ENCODE data around the gene SHB. TPM values are rescaled to one million over a fixed set of nuclear protein-coding genes. Genes with fewer than 3 reads are reported as not detected.

Gene SHB
- total RNA-seq, 4 donors from 2014 or later, result 12.3 to 22.9 (median 16.3) TPM

DNA sequence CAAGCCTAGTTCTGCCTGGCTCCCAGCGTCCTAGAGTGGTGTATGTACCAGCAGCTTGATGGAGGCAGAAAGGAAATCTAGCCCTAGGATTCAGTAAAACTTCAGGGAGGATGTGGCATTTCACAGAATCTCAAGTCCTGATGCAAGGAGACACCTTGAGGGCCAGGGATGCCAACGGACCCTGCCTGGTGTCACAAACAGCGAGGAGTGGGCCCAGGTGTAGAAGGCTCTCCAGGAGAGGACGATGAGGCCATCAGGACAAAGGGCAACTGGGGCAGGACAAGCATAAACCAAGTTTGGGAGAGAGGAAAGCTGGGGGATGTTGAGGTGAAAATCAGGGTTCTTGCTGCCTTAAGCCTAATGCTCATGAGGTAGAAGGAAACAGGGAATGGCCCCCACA is 83.0 kb downstream of the SHB start:
- peaks cover 17% of the 10 kb centered on the region for H3K4me1 ChIP-seq
- no peak overlapping the region for H3K27ac ChIP-seq
- no peak for DNase-seq (ENCODE audit: low spot score in 2 of 2)
- no peak for TF ChIP-seq POLR2AphosphoS5 (IDR thresholded peaks at IDR 0.05)
- no peak for TF ChIP-seq EP300 (IDR thresholded peaks at IDR 0.05)
- TF ChIP-seq POLR2A (IDR thresholded peaks at IDR 0.05), result no peak
- TF ChIP-seq, protein P1, sequence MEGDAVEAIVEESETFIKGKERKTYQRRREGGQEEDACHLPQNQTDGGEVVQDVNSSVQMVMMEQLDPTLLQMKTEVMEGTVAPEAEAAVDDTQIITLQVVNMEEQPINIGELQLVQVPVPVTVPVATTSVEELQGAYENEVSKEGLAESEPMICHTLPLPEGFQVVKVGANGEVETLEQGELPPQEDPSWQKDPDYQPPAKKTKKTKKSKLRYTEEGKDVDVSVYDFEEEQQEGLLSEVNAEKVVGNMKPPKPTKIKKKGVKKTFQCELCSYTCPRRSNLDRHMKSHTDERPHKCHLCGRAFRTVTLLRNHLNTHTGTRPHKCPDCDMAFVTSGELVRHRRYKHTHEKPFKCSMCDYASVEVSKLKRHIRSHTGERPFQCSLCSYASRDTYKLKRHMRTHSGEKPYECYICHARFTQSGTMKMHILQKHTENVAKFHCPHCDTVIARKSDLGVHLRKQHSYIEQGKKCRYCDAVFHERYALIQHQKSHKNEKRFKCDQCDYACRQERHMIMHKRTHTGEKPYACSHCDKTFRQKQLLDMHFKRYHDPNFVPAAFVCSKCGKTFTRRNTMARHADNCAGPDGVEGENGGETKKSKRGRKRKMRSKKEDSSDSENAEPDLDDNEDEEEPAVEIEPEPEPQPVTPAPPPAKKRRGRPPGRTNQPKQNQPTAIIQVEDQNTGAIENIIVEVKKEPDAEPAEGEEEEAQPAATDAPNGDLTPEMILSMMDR (IDR thresholded peaks at IDR 0.05), result no peak
- 96% methylated on average over 4 of the region's 4 CpGs for WGBS
- no peak overlapping the region for H3K4me3 ChIP-seq
- H3K27me3 ChIP-seq, result no peaks in the 10 kb centered on the region
- H3K36me3 ChIP-seq, result no peaks in the 10 kb centered on the region
- no peaks in the 10 kb centered on the region for H3K9me3 ChIP-seq

DNA sequence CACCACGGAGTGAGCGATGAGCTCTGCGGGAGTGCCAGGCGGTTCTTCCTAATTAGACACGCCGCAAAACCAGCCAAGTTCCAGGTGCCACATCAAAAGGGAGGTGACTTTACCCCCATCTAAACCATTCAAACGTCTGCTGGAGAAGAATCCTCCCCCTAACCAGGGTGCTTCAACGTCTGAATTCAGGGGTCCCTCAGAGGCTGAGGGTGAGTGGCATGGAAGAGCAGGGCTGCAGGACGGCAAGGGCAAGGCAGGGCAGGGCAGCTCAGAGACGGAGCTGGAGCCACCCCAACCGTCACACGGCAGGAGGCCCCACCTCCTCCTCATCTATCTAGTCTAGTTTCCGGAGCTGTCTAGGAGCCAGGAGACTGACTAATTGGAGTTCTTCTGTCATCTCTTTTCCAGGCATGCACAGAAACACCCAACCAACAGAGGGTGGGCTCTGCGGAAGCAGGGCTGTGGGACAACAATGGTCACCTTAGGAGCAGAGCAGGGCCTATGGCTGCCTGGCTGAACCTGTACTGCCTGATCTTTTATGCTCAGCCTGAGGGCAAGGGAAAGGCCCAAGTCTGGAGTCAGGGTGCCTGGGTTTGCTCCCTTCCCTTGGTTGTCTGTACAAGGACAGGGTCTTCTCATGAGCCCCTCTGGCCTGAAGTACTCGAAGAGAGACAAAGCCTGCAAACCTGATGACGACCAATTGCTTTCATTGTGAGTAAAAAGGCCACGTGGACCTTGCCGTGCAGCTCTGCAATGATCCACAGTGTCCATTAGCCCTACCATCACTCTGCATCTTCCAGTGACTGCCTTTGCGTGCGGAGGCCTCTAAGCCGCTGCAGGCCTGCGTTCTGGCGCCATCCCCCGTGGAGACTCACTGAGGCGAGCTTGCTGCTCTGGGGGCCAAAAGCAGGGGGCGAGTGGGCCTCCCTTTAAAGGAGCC is 84.1 kb downstream of the SHB start:
- no peak for TF ChIP-seq EP300 (IDR thresholded peaks at IDR 0.05)
- TF ChIP-seq, protein P1 (IDR thresholded peaks at IDR 0.05), result no peak
- no peak for TF ChIP-seq POLR2A (IDR thresholded peaks at IDR 0.05)
- no peak for TF ChIP-seq POLR2AphosphoS5 (IDR thresholded peaks at IDR 0.05)
- WGBS, result 15% methylated on average over 14 of the region's 26 CpGs
- no peak overlapping the region for H3K27ac ChIP-seq
- H3K4me1 ChIP-seq, result peaks cover 17% of the 10 kb centered on the region
- H3K36me3 ChIP-seq, result no peaks in the 10 kb centered on the region
- no peak overlapping the region for H3K4me3 ChIP-seq
- H3K27me3 ChIP-seq, result no peaks in the 10 kb centered on the region
- no peaks in the 10 kb centered on the region for H3K9me3 ChIP-seq
- DNase-seq (ENCODE audit: low spot score in 2 of 2), result no peak

DNA sequence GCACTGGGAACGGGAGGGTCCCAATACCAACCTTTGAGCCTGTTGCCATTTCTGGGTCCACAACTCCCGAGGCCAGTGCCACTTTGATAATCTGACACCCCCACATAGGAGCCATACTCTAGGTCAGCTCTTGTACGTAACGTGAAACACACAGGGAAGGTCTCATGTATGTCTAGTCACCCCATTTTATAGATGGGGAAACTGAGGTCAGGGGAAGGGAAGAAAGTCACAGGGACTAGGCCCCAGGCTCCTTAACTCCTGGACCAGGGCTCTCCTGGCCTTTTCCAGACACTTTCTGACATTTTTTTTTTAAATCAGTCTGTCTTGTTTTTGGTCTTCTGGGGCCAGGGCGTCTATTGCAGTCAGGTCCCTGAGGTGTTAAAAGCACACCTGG is 84.8 kb downstream of the SHB start:
- Histone ChIP-seq H3K9me3 (no peaks in the 10 kb centered on the region), H3K27me3 (no peaks in the 10 kb centered on the region), H3K36me3 (no peaks in the 10 kb centered on the region), H3K4me1 (peaks cover 17% of the 10 kb centered on the region), H3K4me3 (no peak overlapping the region), H3K27ac (no peak overlapping the region)
- 77% methylated on average over 5 of the region's 5 CpGs for WGBS
- DNase-seq (ENCODE audit: low spot score in 2 of 2), result no peak
- TF ChIP-seq POLR2AphosphoS5 (IDR thresholded peaks at IDR 0.05) (no peak), EP300 (IDR thresholded peaks at IDR 0.05) (no peak), POLR2A (IDR thresholded peaks at IDR 0.05) (no peak)
- TF ChIP-seq, protein P1 (IDR thresholded peaks at IDR 0.05), result no peak

DNA sequence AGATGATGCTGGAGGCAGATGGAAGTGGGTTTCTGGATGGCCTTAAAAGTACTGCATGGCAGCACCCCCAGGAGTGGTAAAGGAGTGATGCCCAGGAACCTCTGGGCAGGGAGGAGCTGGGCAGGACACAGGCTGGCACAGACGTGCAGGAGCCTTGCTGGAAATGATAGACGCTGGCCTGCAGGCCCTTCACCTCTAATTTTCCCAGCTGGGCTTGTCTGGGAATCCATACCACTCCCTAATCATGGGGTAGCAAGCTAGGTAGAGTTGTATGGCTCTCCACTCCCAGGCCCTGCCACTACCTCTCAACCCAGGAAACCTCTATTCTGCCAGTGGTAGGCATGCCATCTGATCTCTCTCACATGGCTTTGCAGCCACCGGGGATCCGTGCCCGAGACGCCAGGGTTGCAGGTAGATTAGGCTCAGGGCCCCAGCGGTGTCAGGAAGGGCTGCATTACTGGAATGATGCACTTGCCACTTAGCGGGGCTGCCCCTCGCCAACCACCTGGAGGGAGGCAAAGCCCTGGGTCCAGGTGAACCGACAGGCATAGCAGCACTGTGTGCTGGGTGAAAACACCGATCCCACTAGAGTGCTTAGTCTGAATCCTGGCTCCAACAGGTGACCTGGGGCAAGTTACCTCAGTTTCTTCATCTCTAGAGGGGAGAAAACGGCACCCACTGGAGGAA is 85.5 kb downstream of the SHB start:
- Histone ChIP-seq H3K4me1 (peaks cover 17% of the 10 kb centered on the region), H3K27me3 (no peaks in the 10 kb centered on the region), H3K4me3 (no peak overlapping the region), H3K9me3 (no peaks in the 10 kb centered on the region), H3K27ac (no peak overlapping the region), H3K36me3 (no peaks in the 10 kb centered on the region)
- no peak for DNase-seq (ENCODE audit: low spot score in 2 of 2)
- 61% methylated on average over 10 of the region's 12 CpGs for WGBS
- TF ChIP-seq EP300 (IDR thresholded peaks at IDR 0.05), result no peak
- TF ChIP-seq POLR2AphosphoS5 (IDR thresholded peaks at IDR 0.05), result no peak
- TF ChIP-seq, protein P1 (IDR thresholded peaks at IDR 0.05), result no peak
- TF ChIP-seq POLR2A (IDR thresholded peaks at IDR 0.05), result no peak

DNA sequence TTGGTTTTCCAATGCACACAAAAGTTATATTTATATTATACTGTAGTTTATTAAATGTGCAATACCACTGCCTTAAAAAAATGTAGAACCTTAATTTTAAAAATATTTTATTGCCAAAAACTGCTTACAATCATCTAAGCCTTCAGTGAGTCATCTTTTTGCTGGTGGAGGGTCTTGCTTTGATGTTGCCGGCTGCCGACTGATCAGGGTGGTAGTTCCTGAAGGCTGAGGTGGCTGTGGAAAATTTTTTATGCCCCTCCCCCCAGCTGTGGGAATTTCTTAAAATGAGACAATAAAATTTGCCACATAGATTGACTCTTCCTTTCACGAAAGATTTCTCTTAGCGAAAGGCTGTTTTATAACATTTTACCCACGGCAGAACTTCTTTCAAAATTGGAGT is 89.2 kb downstream of the SHB start:
- Histone ChIP-seq H3K27me3 (no peaks in the 10 kb centered on the region), H3K4me1 (peaks cover 23% of the 10 kb centered on the region), H3K9me3 (no peaks in the 10 kb centered on the region), H3K27ac (no peak overlapping the region), H3K36me3 (no peaks in the 10 kb centered on the region), H3K4me3 (no peak overlapping the region)
- DNase-seq (ENCODE audit: low spot score in 2 of 2), result no peak
- TF ChIP-seq, protein P1 (IDR thresholded peaks at IDR 0.05), result no peak
- no peak for TF ChIP-seq POLR2A (IDR thresholded peaks at IDR 0.05)
- WGBS, result 80% methylated on average over 5 of the region's 5 CpGs
